Measurements from ENCODE around the gene RANBP9. TPM values are rescaled to one million over a fixed set of nuclear protein-coding genes. Genes with fewer than 3 reads are reported as not detected.

The RANBP9 gene
- total and polyA plus RNA-seq, 9 of the 15 experiments (the other 6 are each of a cell fraction or from before 2014, with no cell fraction given): 27.5 to 130 (median 61.5) TPM

DNA sequence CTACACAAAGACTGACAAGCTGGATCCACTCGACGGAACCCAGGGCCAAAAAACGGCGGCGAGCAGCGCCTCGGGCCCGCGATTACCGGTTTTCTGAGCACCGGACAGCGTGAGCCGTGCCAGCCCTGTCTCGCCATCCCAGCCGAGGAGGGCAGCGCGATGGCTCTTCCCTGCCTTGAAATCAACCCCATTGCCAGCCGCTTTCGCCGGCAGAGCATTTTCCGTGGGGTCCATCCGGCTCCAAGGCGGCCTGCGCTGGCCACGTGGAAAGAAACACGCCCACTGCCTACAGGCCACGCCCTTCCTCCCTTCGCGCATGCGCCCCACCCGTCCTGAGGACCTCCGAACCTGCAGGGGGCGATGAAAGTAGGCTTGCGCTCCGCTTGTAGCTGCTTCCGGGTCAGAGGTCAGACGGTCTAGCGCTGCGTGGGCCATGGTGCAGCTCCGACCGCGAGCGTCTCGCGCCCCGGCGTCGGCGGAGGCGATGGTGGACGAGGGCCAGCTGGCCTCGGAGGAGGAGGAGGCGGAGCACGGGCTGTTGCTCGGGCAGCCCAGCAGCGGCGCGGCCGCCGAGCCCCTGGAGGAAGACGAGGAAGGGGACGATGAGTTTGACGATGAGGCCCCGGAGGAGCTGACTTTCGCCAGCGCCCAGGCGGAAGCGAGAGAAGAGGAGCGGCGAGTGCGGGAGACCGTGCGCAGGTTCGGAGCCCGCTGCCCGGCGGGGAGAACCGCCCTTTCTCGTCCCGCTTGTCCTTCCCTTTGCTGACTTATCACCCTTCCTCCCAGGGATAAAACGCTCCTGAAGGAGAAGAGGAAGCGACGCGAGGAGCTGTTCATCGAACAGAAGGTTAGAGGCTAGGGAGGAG lies 96.5 kb downstream of the RANBP9 start, which contains the start of gene NOL7 (continued):
- TF ChIP-seq LCOR (CRISPR knock-in tag; IDR thresholded peaks at IDR 0.05) (peak; percentile 86), EZH2 (IDR thresholded peaks at IDR 0.05; ENCODE audit: borderline replicate concordance, low read depth, low read length) (no peak), NONO (IDR thresholded peaks at IDR 0.05; ENCODE audit: low read depth in 2 of 2, low read length in 1 of 2) (peak; percentile 41 to 64; a peak in 3 of 4 replicates), ZNF217 (CRISPR knock-in tag; IDR thresholded peaks at IDR 0.05) (no peak), RBM17 (IDR thresholded peaks at IDR 0.05; ENCODE audit: borderline replicate concordance, low read depth, low read length) (no peak), CBX5 (IDR thresholded peaks at IDR 0.05; ENCODE audit: borderline replicate concordance, low read depth) (0 out of 2 replicates have a peak, but pooled peaks have one; percentile 17), ZNF778 (CRISPR knock-in tag; IDR thresholded peaks at IDR 0.05) (no peak), SP2 (IDR thresholded peaks at IDR 0.05; ENCODE audit: extremely low read depth, low read depth, low read length, poor library complexity, severe bottlenecking) (peak; percentile 94), PCBP2 (IDR thresholded peaks at IDR 0.05; ENCODE audit: low read depth, low read length, poor library complexity, severe bottlenecking) (no peak), SPI1 (IDR thresholded peaks at IDR 0.05; ENCODE audit: borderline replicate concordance, low read depth, low read length) (no peak), ZFP1 (CRISPR knock-in tag; IDR thresholded peaks at IDR 0.05) (peak; percentile 9; the same call in 1 of the 2 replicates), GATA2 (CRISPR knock-in tag; IDR thresholded peaks at IDR 0.05) (no peak), ZNF764 (CRISPR knock-in tag; IDR thresholded peaks at IDR 0.05; ENCODE audit: low read depth) (0 out of 2 replicates have a peak, but pooled peaks have one; percentile 58), HLTF (IDR thresholded peaks at IDR 0.05) (peak; percentile 67; the same call in 1 of the 2 replicates), HEY1 (CRISPR knock-in tag; IDR thresholded peaks at IDR 0.05; ENCODE audit: borderline replicate concordance) (no peak; the same call in 1 of the 2 replicates), ZBED1 (IDR thresholded peaks at IDR 0.05) (peak; percentile 83; the same call in 1 of the 2 replicates)
- TF ChIP-seq, protein P1, sequence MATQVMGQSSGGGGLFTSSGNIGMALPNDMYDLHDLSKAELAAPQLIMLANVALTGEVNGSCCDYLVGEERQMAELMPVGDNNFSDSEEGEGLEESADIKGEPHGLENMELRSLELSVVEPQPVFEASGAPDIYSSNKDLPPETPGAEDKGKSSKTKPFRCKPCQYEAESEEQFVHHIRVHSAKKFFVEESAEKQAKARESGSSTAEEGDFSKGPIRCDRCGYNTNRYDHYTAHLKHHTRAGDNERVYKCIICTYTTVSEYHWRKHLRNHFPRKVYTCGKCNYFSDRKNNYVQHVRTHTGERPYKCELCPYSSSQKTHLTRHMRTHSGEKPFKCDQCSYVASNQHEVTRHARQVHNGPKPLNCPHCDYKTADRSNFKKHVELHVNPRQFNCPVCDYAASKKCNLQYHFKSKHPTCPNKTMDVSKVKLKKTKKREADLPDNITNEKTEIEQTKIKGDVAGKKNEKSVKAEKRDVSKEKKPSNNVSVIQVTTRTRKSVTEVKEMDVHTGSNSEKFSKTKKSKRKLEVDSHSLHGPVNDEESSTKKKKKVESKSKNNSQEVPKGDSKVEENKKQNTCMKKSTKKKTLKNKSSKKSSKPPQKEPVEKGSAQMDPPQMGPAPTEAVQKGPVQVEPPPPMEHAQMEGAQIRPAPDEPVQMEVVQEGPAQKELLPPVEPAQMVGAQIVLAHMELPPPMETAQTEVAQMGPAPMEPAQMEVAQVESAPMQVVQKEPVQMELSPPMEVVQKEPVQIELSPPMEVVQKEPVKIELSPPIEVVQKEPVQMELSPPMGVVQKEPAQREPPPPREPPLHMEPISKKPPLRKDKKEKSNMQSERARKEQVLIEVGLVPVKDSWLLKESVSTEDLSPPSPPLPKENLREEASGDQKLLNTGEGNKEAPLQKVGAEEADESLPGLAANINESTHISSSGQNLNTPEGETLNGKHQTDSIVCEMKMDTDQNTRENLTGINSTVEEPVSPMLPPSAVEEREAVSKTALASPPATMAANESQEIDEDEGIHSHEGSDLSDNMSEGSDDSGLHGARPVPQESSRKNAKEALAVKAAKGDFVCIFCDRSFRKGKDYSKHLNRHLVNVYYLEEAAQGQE (IDR thresholded peaks at IDR 0.05; ENCODE audit: borderline replicate concordance): peak; percentile 62
- TF ChIP-seq, protein P1 (CRISPR knock-in tag; IDR thresholded peaks at IDR 0.05; ENCODE audit: low read depth): peak; percentile 64
- TF ChIP-seq, protein P2, sequence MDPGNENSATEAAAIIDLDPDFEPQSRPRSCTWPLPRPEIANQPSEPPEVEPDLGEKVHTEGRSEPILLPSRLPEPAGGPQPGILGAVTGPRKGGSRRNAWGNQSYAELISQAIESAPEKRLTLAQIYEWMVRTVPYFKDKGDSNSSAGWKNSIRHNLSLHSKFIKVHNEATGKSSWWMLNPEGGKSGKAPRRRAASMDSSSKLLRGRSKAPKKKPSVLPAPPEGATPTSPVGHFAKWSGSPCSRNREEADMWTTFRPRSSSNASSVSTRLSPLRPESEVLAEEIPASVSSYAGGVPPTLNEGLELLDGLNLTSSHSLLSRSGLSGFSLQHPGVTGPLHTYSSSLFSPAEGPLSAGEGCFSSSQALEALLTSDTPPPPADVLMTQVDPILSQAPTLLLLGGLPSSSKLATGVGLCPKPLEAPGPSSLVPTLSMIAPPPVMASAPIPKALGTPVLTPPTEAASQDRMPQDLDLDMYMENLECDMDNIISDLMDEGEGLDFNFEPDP (CRISPR knock-in tag; IDR thresholded peaks at IDR 0.05): no peak

All from K562 (cell line).